Neural progenitor cell (in vitro differentiated cells): ENCODE data around the gene CAST.

Source experiments
- CTCF ChIP-seq: fragments of 200-600 bp; sonication (generic); IDR thresholded peaks from 2 replicates; pipeline ENCODE4 v1.5.1; 2017; ENCODE audit warnings: antibody characterized with exemption, mild to moderate bottlenecking
- EZH2 ChIP-seq: fragments of 200-600 bp; sonication (generic); IDR thresholded peaks from 2 replicates; pipeline ENCODE4 v1.6.1; 2017; ENCODE audit warnings: antibody characterized with exemption, mild to moderate bottlenecking, moderate library complexity
- EZH2phosphoT487 ChIP-seq: fragments of 200-600 bp; sonication (generic); IDR thresholded peaks from 2 replicates; pipeline ENCODE4 v1.6.1; 2017; ENCODE audit warnings: antibody characterized with exemption

GRCh38 chr5:96765043-96765442, 102.9 kb downstream of the CAST start:
- TF ChIP-seq EZH2phosphoT487 (no peak), CTCF (no peak), EZH2 (no peak)
